SK-N-MC (cell line): ENCODE measurements around the gene VPS8.
A peak's percentile ranks its signal among the peaks of the same experiment; 100 is the strongest.

Source experiments
- DNase-seq: peaks from one replicate; pipeline ENCODE4 v3.0.0-alpha.2; 2011; ENCODE audit warnings: low read depth, low spot score
- H3K27ac ChIP-seq: fragments of 200-600 bp; sonication (generic); 2 replicates; pipeline ENCODE4 v1.5.1; 2016; ENCODE audit warnings: mixed run types
- H3K36me3 ChIP-seq: fragments of 200-600 bp; sonication (generic); 2 replicates; pipeline ENCODE4 v1.6.1; 2017; ENCODE audit warnings: antibody characterized with exemption, low read length, mixed read lengths; ENCODE audit not compliant: insufficient read depth
- H3K4me3 ChIP-seq: fragments of 200-600 bp; sonication (generic); 2 replicates; pipeline ENCODE4 v1.5.1; 2016
- H3K9ac ChIP-seq: fragments of 200-600 bp; sonication (generic); 2 replicates; pipeline ENCODE4 v1.8.0; 2017; ENCODE audit warnings: mixed run types, mixed read lengths; ENCODE audit not compliant: insufficient read length
- H3K9me3 ChIP-seq: fragments of 200-600 bp; sonication (generic); 2 replicates; pipeline ENCODE4 v1.6.1; 2017; ENCODE audit warnings: low read depth, mild to moderate bottlenecking, antibody characterized with exemption, low read length, moderate library complexity, mixed read lengths
- EZH2 ChIP-seq: fragments of 200-600 bp; sonication (generic); IDR thresholded peaks from one replicate; pipeline ENCODE4 v1.6.1; 2017; ENCODE audit warnings: antibody characterized with exemption
- FOXP2 ChIP-seq: optimal IDR thresholded peaks from 2 replicates; pipeline ENCODE3; 2011; ENCODE audit warnings: mild to moderate bottlenecking, moderate library complexity; ENCODE audit not compliant: insufficient read depth; ENCODE audit errors: extremely low read length, control extremely low read depth
- POLR2AphosphoS5 ChIP-seq: IDR thresholded peaks from 2 replicates; pipeline ENCODE4 v1.6.1; 2012; ENCODE audit warnings: mild to moderate bottlenecking, low read depth, low read length, borderline replicate concordance

Gene VPS8

DNA sequence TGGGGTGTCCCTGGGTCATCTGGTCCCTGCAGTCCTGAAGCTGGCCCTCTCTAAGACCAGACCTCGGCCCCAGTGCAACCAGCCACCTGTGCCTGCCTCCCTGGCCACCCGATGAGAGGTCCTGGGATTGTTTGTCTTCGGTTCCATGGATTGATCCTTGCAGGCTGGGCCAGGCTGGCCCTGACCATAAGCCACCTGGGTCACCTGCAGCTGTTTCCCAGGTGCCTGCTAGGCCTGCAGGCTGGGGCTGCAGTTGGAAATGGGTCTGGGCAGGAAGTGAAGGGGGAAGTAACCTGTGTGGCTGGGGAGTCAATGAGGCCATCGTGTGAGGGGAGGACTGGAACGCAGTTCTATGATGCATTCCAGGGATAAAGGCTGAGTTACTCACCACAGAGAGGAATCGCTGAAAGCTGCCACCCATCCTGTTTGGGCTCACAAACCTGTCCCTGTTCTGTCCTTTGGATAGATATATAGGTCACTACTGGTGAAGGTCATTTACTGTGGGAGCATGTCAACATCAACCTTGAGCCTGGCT is 30.9 kb upstream of the VPS8 start:
- TF ChIP-seq FOXP2 (no peak), POLR2AphosphoS5 (no peak), EZH2 (no peak)
- Histone ChIP-seq H3K36me3 (no peaks in the 10 kb centered on the region), H3K27ac (no peak overlapping the region; the same call in 1 of the 2 replicates), H3K4me3 (no peak overlapping the region), H3K9ac (no peak overlapping the region), H3K9me3 (no peaks in the 10 kb centered on the region)
- DNase-seq = no peak

DNA sequence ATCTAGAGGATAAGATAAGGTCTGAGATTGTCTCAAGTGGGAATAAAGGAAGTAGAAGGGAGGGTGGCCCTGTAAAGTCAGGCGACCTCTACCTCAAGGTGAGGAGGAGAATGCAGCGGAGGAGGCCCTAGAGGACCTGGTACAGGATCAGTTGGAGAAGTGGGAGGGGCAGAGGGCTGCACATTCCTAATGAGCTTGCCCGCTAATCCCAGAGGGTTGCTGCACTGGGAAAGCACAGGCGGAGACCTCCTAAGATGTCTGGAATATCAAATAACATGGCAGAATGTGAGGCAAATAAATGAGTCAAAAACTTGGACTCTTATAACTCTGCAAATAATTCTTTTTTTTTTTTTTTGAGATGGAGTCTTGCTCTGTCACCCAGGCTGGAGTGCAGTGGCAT is 30.2 kb upstream of the VPS8 start:
- H3K27ac ChIP-seq = no peak overlapping the region
- TF ChIP-seq POLR2AphosphoS5 (no peak), EZH2 (no peak), FOXP2 (no peak)
- no peaks in the 10 kb centered on the region for H3K9me3 ChIP-seq
- H3K36me3 ChIP-seq = no peaks in the 10 kb centered on the region
- H3K4me3 ChIP-seq = no peak overlapping the region
- no peak overlapping the region for H3K9ac ChIP-seq
- no peak for DNase-seq

DNA sequence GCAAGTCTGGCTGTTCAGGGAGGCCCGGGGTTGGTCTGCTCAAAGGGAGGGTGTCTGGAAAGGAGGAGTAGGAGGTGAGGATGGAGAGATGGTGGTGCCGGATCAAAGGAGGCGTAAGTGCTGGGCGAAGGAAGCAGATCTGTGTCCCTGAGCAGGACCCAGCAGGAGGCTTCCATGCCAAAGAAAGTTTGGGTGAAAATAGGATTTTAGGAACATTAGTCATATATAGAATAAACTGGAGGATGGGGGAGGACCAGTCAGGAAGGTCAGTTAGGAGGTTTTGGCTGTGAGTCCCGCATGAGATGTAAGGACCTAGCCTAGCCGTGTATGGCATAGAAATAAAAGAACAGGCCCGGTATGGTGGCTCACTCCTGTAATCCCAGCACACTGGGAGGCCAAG is 28.6 kb upstream of the VPS8 start:
- H3K36me3 ChIP-seq = no peaks in the 10 kb centered on the region
- no peaks in the 10 kb centered on the region for H3K9me3 ChIP-seq
- H3K4me3 ChIP-seq = no peak overlapping the region
- H3K9ac ChIP-seq = no peak overlapping the region
- no peak overlapping the region for H3K27ac ChIP-seq
- no peak for DNase-seq
- no peak for TF ChIP-seq POLR2AphosphoS5

DNA sequence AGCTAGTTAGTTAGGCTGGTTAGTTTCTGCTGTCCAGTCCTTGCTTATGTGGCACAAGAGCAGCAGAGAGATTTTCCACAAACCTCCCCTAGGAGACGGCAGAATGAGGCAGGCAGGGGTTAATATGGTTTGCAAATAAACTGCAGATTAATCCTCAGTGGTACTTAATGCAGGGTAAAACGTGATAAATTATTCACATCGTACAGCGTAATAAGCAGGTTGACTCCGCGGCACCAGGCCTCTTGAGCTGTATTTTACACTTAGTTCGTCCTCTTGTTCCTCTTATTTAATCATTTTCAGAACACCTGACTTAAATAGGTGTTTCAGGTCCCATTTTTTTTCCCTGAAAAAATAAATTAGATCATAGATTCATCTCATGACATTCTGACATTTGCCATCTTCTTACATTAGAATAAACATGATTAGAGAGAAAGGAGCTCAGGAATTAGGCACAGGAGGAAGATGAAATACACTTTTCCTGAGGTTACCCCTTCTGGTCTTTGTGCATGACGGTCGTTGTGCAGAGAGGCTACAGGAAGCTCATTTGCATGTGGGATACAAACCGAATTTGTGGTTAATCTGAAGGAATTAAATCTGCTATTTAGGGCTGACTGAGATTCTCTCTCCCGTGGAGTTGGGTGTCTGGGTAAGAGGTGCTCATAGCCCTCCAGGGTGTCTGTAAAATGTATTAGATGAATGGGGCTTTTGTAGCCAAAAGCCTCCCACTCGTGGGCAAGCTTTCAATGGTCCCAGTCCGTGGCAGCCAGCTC is 27.1 kb upstream of the VPS8 start:
- TF ChIP-seq EZH2 (no peak), POLR2AphosphoS5 (no peak; the same call in 1 of the 2 replicates), FOXP2 (no peak)
- H3K9ac ChIP-seq = peak overlapping the region; percentile 53
- no peaks in the 10 kb centered on the region for H3K9me3 ChIP-seq
- peak; percentile 83 for DNase-seq
- H3K27ac ChIP-seq = peak overlapping the region; percentile 97
- peak overlapping the region; percentile 67 for H3K4me3 ChIP-seq
- H3K36me3 ChIP-seq = no peaks in the 10 kb centered on the region

DNA sequence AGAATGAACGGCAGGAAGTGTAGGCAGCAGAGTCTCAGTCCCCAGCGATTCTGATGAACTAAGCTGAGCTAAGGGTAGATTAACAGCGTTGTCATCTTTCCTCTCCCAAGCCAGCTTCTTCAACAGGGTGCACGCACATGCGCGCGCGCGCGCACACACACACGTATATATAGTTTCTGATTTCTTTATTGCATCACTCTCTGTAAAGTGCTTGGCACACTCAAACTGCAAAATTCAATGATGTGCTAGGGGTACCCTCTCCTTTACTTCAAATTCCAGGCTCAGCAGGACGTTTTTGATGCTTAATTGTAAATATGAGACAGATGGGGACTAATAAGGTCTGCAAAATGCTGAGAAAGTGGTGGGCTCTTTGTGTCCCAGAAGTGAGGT is 26.1 kb upstream of the VPS8 start:
- DNase-seq = peak; percentile 87
- H3K9me3 ChIP-seq = no peaks in the 10 kb centered on the region
- peak; percentile 42 for TF ChIP-seq FOXP2
- TF ChIP-seq POLR2AphosphoS5 = peak; percentile 53; the same call in 1 of the 2 replicates
- no peak for TF ChIP-seq EZH2
- H3K36me3 ChIP-seq = no peaks in the 10 kb centered on the region
- peak overlapping the region; percentile 65 for H3K9ac ChIP-seq
- H3K27ac ChIP-seq = peak overlapping the region; percentile 97
- H3K4me3 ChIP-seq = peak overlapping the region; percentile 67

DNA sequence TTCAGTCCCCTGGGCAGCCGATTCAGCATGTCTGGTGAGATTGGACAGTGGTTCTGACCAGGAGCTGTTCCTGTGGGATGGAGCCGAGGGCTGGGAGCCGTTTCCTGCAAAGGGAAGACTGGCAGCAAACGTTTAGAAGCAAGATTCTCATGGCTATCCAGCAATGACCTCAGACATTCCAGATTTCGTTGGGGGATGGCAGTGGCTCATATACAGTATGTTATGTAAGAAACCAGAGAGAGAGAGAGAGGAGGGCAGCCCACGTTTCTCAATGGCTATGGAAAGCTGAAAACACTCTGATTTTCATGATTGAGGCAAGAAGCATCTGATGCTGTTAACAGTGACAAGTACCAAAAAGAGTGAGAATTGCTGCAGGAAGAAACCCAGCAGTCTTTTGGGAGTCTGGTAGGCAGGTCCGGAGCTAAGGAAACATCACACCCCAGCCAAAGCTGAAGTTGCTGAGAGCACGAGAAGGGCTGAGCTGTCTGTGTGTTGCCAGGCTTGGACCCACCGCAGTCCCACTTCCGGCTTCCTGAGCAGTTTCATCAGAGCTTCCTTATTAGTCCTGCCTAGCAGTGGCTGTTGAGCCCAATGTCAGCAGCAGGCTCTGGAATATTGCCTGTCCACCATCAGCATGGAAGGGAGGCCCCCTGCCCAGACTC is 25.6 kb upstream of the VPS8 start:
- H3K9ac ChIP-seq = peak overlapping the region; percentile 65
- DNase-seq = no peak

DNA sequence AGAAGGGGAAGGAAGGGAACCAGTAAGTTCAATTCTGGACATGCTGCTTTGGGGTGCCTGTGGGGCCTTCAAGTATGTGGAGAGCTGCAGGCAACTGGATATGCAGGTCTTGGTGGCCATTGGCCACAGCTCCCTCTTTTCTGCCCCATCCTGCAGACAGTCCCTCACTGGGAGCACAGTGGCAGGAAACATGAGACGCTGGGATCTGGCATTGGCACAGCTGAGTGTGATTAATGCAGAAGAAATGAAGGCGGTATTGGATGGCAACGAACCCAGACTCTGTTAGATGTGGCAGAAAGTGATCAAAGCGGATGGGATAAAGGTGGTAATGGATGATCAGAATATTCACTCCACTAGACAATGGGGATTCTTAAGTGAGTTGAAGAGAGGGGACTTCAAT is 23.2 kb upstream of the VPS8 start:
- DNase-seq = no peak

More for the DNA sequence above, 25.6 kb upstream of the VPS8 start:
- H3K9me3 ChIP-seq = no peaks in the 10 kb centered on the region
- peak overlapping the region; percentile 67 for H3K4me3 ChIP-seq
- peak overlapping the region; percentile 97 for H3K27ac ChIP-seq
- H3K36me3 ChIP-seq = no peaks in the 10 kb centered on the region
- TF ChIP-seq FOXP2 (peak; percentile 69), EZH2 (no peak), POLR2AphosphoS5 (0 out of 2 replicates have a peak, but pooled peaks have one; percentile 11)

DNA sequence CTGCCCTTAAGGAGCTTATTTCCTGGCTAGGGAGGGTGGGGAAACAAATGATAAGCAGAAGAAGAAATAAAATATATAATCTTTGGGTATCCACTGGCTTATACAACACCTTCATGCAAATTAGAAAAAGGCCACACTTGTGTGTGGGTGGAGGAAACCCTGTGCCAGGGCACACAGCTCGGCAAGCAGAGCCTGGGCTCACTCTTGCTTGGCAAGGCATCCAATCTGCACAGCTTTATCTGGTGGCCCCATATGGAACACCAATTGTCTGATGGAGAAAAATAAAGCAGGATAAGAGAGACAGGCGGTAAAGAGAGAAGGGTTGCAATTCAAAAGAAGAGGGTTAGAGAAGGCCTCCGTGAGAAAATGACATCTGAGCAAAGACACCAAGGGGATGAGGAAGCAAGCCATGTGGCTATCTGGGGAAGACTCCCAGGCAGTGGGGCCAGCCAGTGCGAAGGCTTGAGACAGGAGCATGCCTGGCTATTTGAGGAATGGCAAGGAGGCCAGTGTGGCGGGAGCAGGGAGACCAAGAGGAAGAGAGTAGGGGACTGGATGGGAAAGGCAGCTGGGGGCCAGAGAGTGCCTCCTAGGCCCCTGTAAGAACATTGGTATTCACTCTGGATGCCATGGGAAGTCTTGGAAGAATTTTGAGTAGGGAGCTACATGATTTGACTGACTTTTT is 22.5 kb upstream of the VPS8 start:
- no peaks in the 10 kb centered on the region for H3K36me3 ChIP-seq
- DNase-seq = no peak
- H3K4me3 ChIP-seq = no peak overlapping the region
- no peaks in the 10 kb centered on the region for H3K9me3 ChIP-seq
- no peak for TF ChIP-seq EZH2
- H3K27ac ChIP-seq = peak overlapping the region; percentile 6; the same call in 1 of the 2 replicates
- no peak overlapping the region for H3K9ac ChIP-seq

More for the DNA sequence above, 23.2 kb upstream of the VPS8 start:
- no peak overlapping the region for H3K4me3 ChIP-seq
- H3K9me3 ChIP-seq = no peaks in the 10 kb centered on the region
- H3K27ac ChIP-seq = no peak overlapping the region
- no peak overlapping the region for H3K9ac ChIP-seq
- TF ChIP-seq POLR2AphosphoS5 = no peak
- TF ChIP-seq FOXP2 = no peak
- TF ChIP-seq EZH2 = no peak
- H3K36me3 ChIP-seq = no peaks in the 10 kb centered on the region
